Sigmoid colon (tissue), 7 donors: ENCODE results near the gene RAD23B. TPM values are rescaled to one million over a fixed set of nuclear protein-coding genes. Genes with fewer than 3 reads are reported as not detected.

Experiments
- DNase-seq: peaks from one replicate; pipeline ENCODE4 v3.0.0-alpha.2; 2019
- H3K27ac ChIP-seq, 4 donors: fragments of 200-600 bp; sonication (generic); one replicate each; pipeline ENCODE4 v1.5.1; 2016 to 2019; ENCODE audit warnings: mild to moderate bottlenecking in 1 of 4
- H3K27me3 ChIP-seq, 3 donors: fragments of 200-600 bp; sonication (generic); one replicate each; pipeline ENCODE4 v1.5.1; 2019; ENCODE audit warnings: mild to moderate bottlenecking in 1 of 3
- H3K36me3 ChIP-seq, 4 donors: fragments of 200-600 bp; sonication (generic); one replicate each; pipeline ENCODE4 v1.5.1; 2016 to 2019
- H3K4me1 ChIP-seq, 4 donors: fragments of 200-600 bp; sonication (generic); one replicate each; pipeline ENCODE4 v1.5.1; 2017 to 2019
- H3K4me3 ChIP-seq, 4 donors: fragments of 200-600 bp; sonication (generic); one replicate each; pipeline ENCODE4 v1.5.1; 2017 to 2019; ENCODE audit warnings: mild to moderate bottlenecking in 2 of 4, moderate library complexity in 1 of 4
- H3K9me3 ChIP-seq, 4 donors: fragments of 200-600 bp in 3 of 4; sonication (generic) in 3 of 4; one replicate each; pipeline versions ENCODE4 v1.5.1 to v1.6.1; 2013 to 2019
- CTCF ChIP-seq, 4 experiments: fragments of 450-650 bp in 3 of 4; fragments of 200-600 bp in 1 of 4; IDR thresholded peaks; one replicate each; pipeline ENCODE4 v1.5.1; 2016 to 2019; ENCODE audit warnings: antibody characterized with exemption in 4 of 4, mild to moderate bottlenecking in 3 of 4, moderate library complexity in 2 of 4
- EP300 ChIP-seq, 4 donors: sonication (generic); formaldehyde crosslinking; IDR thresholded peaks; one replicate each; pipeline ENCODE4 v1.6.1; 2017; ENCODE audit warnings: antibody characterized with exemption in 4 of 4
- POLR2A ChIP-seq, 2 donors: fragments of 450-650 bp; IDR thresholded peaks; one replicate each; pipeline ENCODE4 v1.6.1; 2016; ENCODE audit warnings: antibody characterized with exemption in 2 of 2, mild to moderate bottlenecking in 2 of 2, moderate library complexity in 2 of 2
- POLR2AphosphoS5 ChIP-seq, 4 donors: sonication (generic); formaldehyde crosslinking; IDR thresholded peaks; one replicate each; pipeline ENCODE4 v1.6.1; 2017; ENCODE audit warnings: antibody characterized with exemption in 4 of 4
- WGBS, 2 donors: extraction: QIAGEN DNeasy Blood & Tissue Kit; methylation state at CpG; one replicate each; pipeline ENCODE4 v1.1.7; 2013; 5-methylcytosine and 5-hydroxymethylcytosine counted together
- intact Hi-C: fragments of 100-400 bp; cut with DNase I; formaldehyde crosslinking; loops from one replicate; pipeline ENCODE4 v1.15.1; 2023
- polyA plus RNA-seq, 3 donors: library from polyadenylated mRNA; stranded (reverse); fragments of 200-250 nt; gene quantifications; one replicate each; pipeline ENCODE4 v1.2.3, GENCODE V29; 2013
- total RNA-seq, 4 donors: library from RNA; depleted of rRNA; stranded (reverse); fragments of >200 nt; gene quantifications; one replicate each; pipeline ENCODE4 v1.1.0, GENCODE V29; 2016
- donor health status: healthy with polysubstance abuse.
- donor health status: Bipolar disorder and iron deficiency.
- donor health status: healthy.

The RAD23B gene
- total and polyA plus RNA-seq, 7 donors, result 58.3 to 74.3 (median 62.4) TPM

- 29 to 64% methylated on average over 9 of the region's 9 CpGs for WGBS, 2 donors
- intact Hi-C loops, result no loop called here
- no peak for DNase-seq
- Histone ChIP-seq H3K9me3 (no peaks in the 10 kb centered on the region), H3K4me1 (no peaks in the 10 kb centered on the region), H3K27ac (no peak overlapping the region), H3K4me3 (no peak overlapping the region), H3K27me3 (no peaks in the 10 kb centered on the region), H3K36me3 (no peaks in the 10 kb centered on the region)
- TF ChIP-seq POLR2AphosphoS5 (IDR thresholded peaks at IDR 0.05) (no peak), EP300 (IDR thresholded peaks at IDR 0.05) (no peak), POLR2A (IDR thresholded peaks at IDR 0.05) (no peak), CTCF (IDR thresholded peaks at IDR 0.05) (no peak)
Observed at GRCh38 chr9:107368696-107369095, 85.6 kb downstream of the RAD23B start.

- intact Hi-C loops, result no loop called here
- no peak for TF ChIP-seq POLR2A (IDR thresholded peaks at IDR 0.05)
- TF ChIP-seq POLR2AphosphoS5 (IDR thresholded peaks at IDR 0.05), result no peak
- TF ChIP-seq CTCF (IDR thresholded peaks at IDR 0.05), result no peak
- no peak for TF ChIP-seq EP300 (IDR thresholded peaks at IDR 0.05)
- H3K4me1 ChIP-seq, result no peaks in the 10 kb centered on the region
- no peaks in the 10 kb centered on the region for H3K27me3 ChIP-seq
- no peak for DNase-seq
- no peak overlapping the region for H3K27ac ChIP-seq
- H3K36me3 ChIP-seq, result no peaks in the 10 kb centered on the region
- no peak overlapping the region for H3K4me3 ChIP-seq
- 66 to 73% methylated on average over 2 of the region's 2 CpGs for WGBS, 2 donors
- no peaks in the 10 kb centered on the region for H3K9me3 ChIP-seq
Observed at GRCh38 chr9:107373809-107374208, 90.7 kb downstream of the RAD23B start.

GRCh38 chr9:107375001-107375400 is 91.9 kb downstream of the RAD23B start:
- no peak for TF ChIP-seq POLR2A (IDR thresholded peaks at IDR 0.05)
- TF ChIP-seq EP300 (IDR thresholded peaks at IDR 0.05), result no peak
- no peak for TF ChIP-seq CTCF (IDR thresholded peaks at IDR 0.05)
- no peak for TF ChIP-seq POLR2AphosphoS5 (IDR thresholded peaks at IDR 0.05)
- Histone ChIP-seq H3K4me3 (no peak overlapping the region), H3K9me3 (no peaks in the 10 kb centered on the region), H3K27ac (no peak overlapping the region), H3K27me3 (no peaks in the 10 kb centered on the region), H3K4me1 (no peaks in the 10 kb centered on the region), H3K36me3 (no peaks in the 10 kb centered on the region)
- no peak for DNase-seq
- intact Hi-C loops, result no loop called here
- WGBS, 2 donors, result 57 to 76% methylated on average over 3 of the region's 3 CpGs

- H3K9me3 ChIP-seq, result no peaks in the 10 kb centered on the region
- TF ChIP-seq POLR2A (IDR thresholded peaks at IDR 0.05), result no peak
- TF ChIP-seq POLR2AphosphoS5 (IDR thresholded peaks at IDR 0.05), result no peak
- TF ChIP-seq CTCF (IDR thresholded peaks at IDR 0.05), result no peak
- no peak for TF ChIP-seq EP300 (IDR thresholded peaks at IDR 0.05)
- H3K4me1 ChIP-seq, result no peaks in the 10 kb centered on the region
- H3K27ac ChIP-seq, result no peak overlapping the region
- DNase-seq, result peak; percentile 34
- H3K27me3 ChIP-seq, result no peaks in the 10 kb centered on the region
- WGBS, 2 donors, result 61 to 71% methylated on average over 10 of the region's 10 CpGs
- no peak overlapping the region for H3K4me3 ChIP-seq
- H3K36me3 ChIP-seq, result no peaks in the 10 kb centered on the region
- intact Hi-C loops, result no loop called here
Observed at GRCh38 chr9:107375651-107376369, 92.7 kb downstream of the RAD23B start.

- Histone ChIP-seq H3K27me3 (no peaks in the 10 kb centered on the region), H3K36me3 (no peaks in the 10 kb centered on the region), H3K4me3 (no peak overlapping the region), H3K4me1 (no peaks in the 10 kb centered on the region), H3K27ac (no peak overlapping the region), H3K9me3 (no peaks in the 10 kb centered on the region)
- intact Hi-C loops, result no loop called here
- WGBS, 2 donors, result 89 to 91% methylated on average over 2 of the region's 2 CpGs
- DNase-seq, result no peak
- TF ChIP-seq POLR2A (IDR thresholded peaks at IDR 0.05), result no peak
- no peak for TF ChIP-seq POLR2AphosphoS5 (IDR thresholded peaks at IDR 0.05)
- TF ChIP-seq EP300 (IDR thresholded peaks at IDR 0.05), result no peak
- TF ChIP-seq CTCF (IDR thresholded peaks at IDR 0.05), result no peak
Observed at GRCh38 chr9:107378006-107378405, 94.9 kb downstream of the RAD23B start.
